Sigmoid colon (tissue), 7 donors: ENCODE data around the gene LPAR1. TPM values are rescaled to one million over a fixed set of nuclear protein-coding genes. Genes with fewer than 3 reads are reported as not detected.

Experiments used
- DNase-seq: peaks from one replicate; pipeline ENCODE4 v3.0.0-alpha.2; 2019
- H3K27ac ChIP-seq, 4 donors: fragments of 200-600 bp; sonication (generic); one replicate each; pipeline ENCODE4 v1.5.1; 2016 to 2019; ENCODE audit warnings: mild to moderate bottlenecking in 1 of 4
- H3K27me3 ChIP-seq, 3 donors: fragments of 200-600 bp; sonication (generic); one replicate each; pipeline ENCODE4 v1.5.1; 2019; ENCODE audit warnings: mild to moderate bottlenecking in 1 of 3
- H3K36me3 ChIP-seq, 4 donors: fragments of 200-600 bp; sonication (generic); one replicate each; pipeline ENCODE4 v1.5.1; 2016 to 2019
- H3K4me1 ChIP-seq, 4 donors: fragments of 200-600 bp; sonication (generic); one replicate each; pipeline ENCODE4 v1.5.1; 2017 to 2019
- H3K4me3 ChIP-seq, 4 donors: fragments of 200-600 bp; sonication (generic); one replicate each; pipeline ENCODE4 v1.5.1; 2017 to 2019; ENCODE audit warnings: mild to moderate bottlenecking in 2 of 4, moderate library complexity in 1 of 4
- H3K9me3 ChIP-seq, 4 donors: fragments of 200-600 bp in 3 of 4; sonication (generic) in 3 of 4; one replicate each; pipeline versions ENCODE4 v1.5.1 to v1.6.1; 2013 to 2019
- CTCF ChIP-seq, 4 experiments: fragments of 450-650 bp in 3 of 4; fragments of 200-600 bp in 1 of 4; IDR thresholded peaks; one replicate each; pipeline ENCODE4 v1.5.1; 2016 to 2019; ENCODE audit warnings: antibody characterized with exemption in 4 of 4, mild to moderate bottlenecking in 3 of 4, moderate library complexity in 2 of 4
- EP300 ChIP-seq, 4 donors: sonication (generic); formaldehyde crosslinking; IDR thresholded peaks; one replicate each; pipeline ENCODE4 v1.6.1; 2017; ENCODE audit warnings: antibody characterized with exemption in 4 of 4
- POLR2A ChIP-seq, 2 donors: fragments of 450-650 bp; IDR thresholded peaks; one replicate each; pipeline ENCODE4 v1.6.1; 2016; ENCODE audit warnings: antibody characterized with exemption in 2 of 2, mild to moderate bottlenecking in 2 of 2, moderate library complexity in 2 of 2
- POLR2AphosphoS5 ChIP-seq, 4 donors: sonication (generic); formaldehyde crosslinking; IDR thresholded peaks; one replicate each; pipeline ENCODE4 v1.6.1; 2017; ENCODE audit warnings: antibody characterized with exemption in 4 of 4
- WGBS, 2 donors: extraction: QIAGEN DNeasy Blood & Tissue Kit; methylation state at CpG; one replicate each; pipeline ENCODE4 v1.1.7; 2013; 5-methylcytosine and 5-hydroxymethylcytosine counted together
- intact Hi-C: fragments of 100-400 bp; cut with DNase I; formaldehyde crosslinking; loops from one replicate; pipeline ENCODE4 v1.15.1; 2023
- polyA plus RNA-seq, 3 donors: library from polyadenylated mRNA; stranded (reverse); fragments of 200-250 nt; gene quantifications; one replicate each; pipeline ENCODE4 v1.2.3, GENCODE V29; 2013
- total RNA-seq, 4 donors: library from RNA; depleted of rRNA; stranded (reverse); fragments of >200 nt; gene quantifications; one replicate each; pipeline ENCODE4 v1.1.0, GENCODE V29; 2016
- donor health status: healthy with polysubstance abuse.
- donor health status: Bipolar disorder and iron deficiency.
- donor health status: healthy.

LPAR1 gene
- total and polyA plus RNA-seq, 7 donors = 11.3 to 62.4 (median 34.9) TPM

- 83 to 86% methylated on average over 6 of the region's 6 CpGs for WGBS, 2 donors
- TF ChIP-seq POLR2A (IDR thresholded peaks at IDR 0.05) (no peak), EP300 (IDR thresholded peaks at IDR 0.05) (no peak), CTCF (IDR thresholded peaks at IDR 0.05) (no peak), POLR2AphosphoS5 (IDR thresholded peaks at IDR 0.05) (no peak)
- Histone ChIP-seq H3K27ac (no peak overlapping the region), H3K9me3 (peaks cover 0 to 5% (median under 1%) of the 10 kb centered on the region in 4 donors), H3K27me3 (no peaks in the 10 kb centered on the region), H3K36me3 (no peaks in the 10 kb centered on the region), H3K4me3 (no peak overlapping the region), H3K4me1 (no peaks in the 10 kb centered on the region)
- DNase-seq = no peak
- intact Hi-C loops = no loop called here
Observed at GRCh38 chr9:110850401-110851135, 187.7 kb downstream of the LPAR1 start.

GRCh38 chr9:110847671-110848070 is 190.6 kb downstream of the LPAR1 start:
- Histone ChIP-seq H3K4me3 (no peak overlapping the region), H3K9me3 (no peaks in the 10 kb centered on the region), H3K4me1 (no peaks in the 10 kb centered on the region), H3K36me3 (no peaks in the 10 kb centered on the region), H3K27me3 (no peaks in the 10 kb centered on the region), H3K27ac (no peak overlapping the region)
- WGBS, 2 donors = 47 to 71% methylated on average over 3 of the region's 3 CpGs
- intact Hi-C loops = no loop called here
- DNase-seq = no peak
- no peak for TF ChIP-seq POLR2A (IDR thresholded peaks at IDR 0.05)
- no peak for TF ChIP-seq POLR2AphosphoS5 (IDR thresholded peaks at IDR 0.05)
- no peak for TF ChIP-seq EP300 (IDR thresholded peaks at IDR 0.05)
- no peak for TF ChIP-seq CTCF (IDR thresholded peaks at IDR 0.05)

GRCh38 chr9:110846215-110846614 is 192.1 kb downstream of the LPAR1 start:
- H3K4me1 ChIP-seq = no peaks in the 10 kb centered on the region
- no peak for TF ChIP-seq EP300 (IDR thresholded peaks at IDR 0.05)
- no peak for TF ChIP-seq CTCF (IDR thresholded peaks at IDR 0.05)
- TF ChIP-seq POLR2AphosphoS5 (IDR thresholded peaks at IDR 0.05) = no peak
- no peak for TF ChIP-seq POLR2A (IDR thresholded peaks at IDR 0.05)
- intact Hi-C loops = no loop called here
- no peaks in the 10 kb centered on the region for H3K36me3 ChIP-seq
- no peak overlapping the region for H3K27ac ChIP-seq
- H3K9me3 ChIP-seq = no peaks in the 10 kb centered on the region
- H3K27me3 ChIP-seq = no peaks in the 10 kb centered on the region
- 93 to 94% methylated on average over 2 of the region's 2 CpGs for WGBS, 2 donors
- H3K4me3 ChIP-seq = no peak overlapping the region
- no peak for DNase-seq

GRCh38 chr9:110844121-110844520 is 194.1 kb downstream of the LPAR1 start:
- 92 to 95% methylated on average over 1 of the region's 1 CpG for WGBS, 2 donors
- intact Hi-C loops = no loop called here

More at GRCh38 chr9:110844121-110844520, 194.1 kb downstream of the LPAR1 start:
- no peaks in the 10 kb centered on the region for H3K4me1 ChIP-seq
- TF ChIP-seq POLR2A (IDR thresholded peaks at IDR 0.05) (no peak), EP300 (IDR thresholded peaks at IDR 0.05) (no peak), CTCF (IDR thresholded peaks at IDR 0.05) (no peak), POLR2AphosphoS5 (IDR thresholded peaks at IDR 0.05) (no peak)
- H3K4me3 ChIP-seq = no peak overlapping the region
- H3K27me3 ChIP-seq = no peaks in the 10 kb centered on the region
- H3K9me3 ChIP-seq = no peaks in the 10 kb centered on the region
- no peak for DNase-seq
- no peak overlapping the region for H3K27ac ChIP-seq
- H3K36me3 ChIP-seq = no peaks in the 10 kb centered on the region
